Measurements from ENCODE around the gene TMEM151A. TPM values are rescaled to one million over a fixed set of nuclear protein-coding genes. Genes with fewer than 3 reads are reported as not detected.

TMEM151A gene
- total and polyA plus RNA-seq, 2 of the 4 experiments (the other 2 are of a cell fraction): 0.03 TPM; not detected in 1

DNA sequence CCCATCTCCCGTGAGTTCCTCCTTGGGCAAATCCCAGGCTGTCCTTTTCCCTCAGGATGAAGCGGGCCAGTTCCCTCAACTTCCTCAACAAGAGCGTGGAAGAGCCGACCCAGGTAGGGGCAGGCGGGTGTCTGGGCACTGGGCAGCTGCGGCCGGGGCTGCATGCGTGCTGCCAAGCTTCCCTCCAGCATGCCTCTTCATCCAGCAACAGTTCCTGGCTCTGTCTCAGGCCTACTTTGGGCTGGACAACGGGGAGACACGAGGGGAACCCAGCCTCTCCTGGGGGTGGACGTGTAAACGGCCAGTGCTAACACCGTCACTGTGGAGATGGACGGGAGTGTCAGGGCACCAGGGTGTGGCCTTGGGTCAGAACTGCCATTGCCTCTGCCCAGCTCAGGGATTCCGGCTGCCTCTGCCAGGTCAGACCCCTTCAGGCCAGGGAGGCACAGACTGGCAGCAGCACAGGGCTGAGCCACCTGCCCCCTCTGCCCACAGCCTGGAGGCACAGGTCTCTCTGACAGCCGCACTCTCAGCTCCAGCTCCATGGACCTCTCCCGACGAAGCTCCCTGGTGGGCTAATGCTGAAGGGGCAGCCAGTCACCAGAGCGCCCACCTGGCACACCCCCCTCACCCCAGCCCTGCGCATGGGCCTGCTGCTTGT, 25.2 kb upstream of the TMEM151A start (continued):
- TF ChIP-seq BHLHE40 (IDR thresholded peaks at IDR 0.05; ENCODE audit: low read depth, low read length): no peak

- dilution Hi-C loops (cut with HindIII; ENCODE audit: low sequenced_read_pairs, unreplicated experiment): no loop called here
- peaks cover 8 to 51% of the 10 kb centered on the region in 2 experiments; a peak in 3 of 4 replicates for H3K79me1 ChIP-seq (ENCODE audit: low read depth in 1 of 2, low read length in 2 of 2)
- intact Hi-C loops (cut with micrococcal nuclease): no loop called here
- H3K4ac ChIP-seq (ENCODE audit: low read depth, low read length): 0 out of 2 replicates have a peak overlapping the region, but pooled peaks have one; percentile 53
- H3K4me2 ChIP-seq (ENCODE audit: low read depth, low read length): peak overlapping the region; percentile 70
- ATAC-seq (ENCODE audit: low read depth) (peak; percentile 2), DNase-seq (no peak)
- peak overlapping the region; percentile 90; the same call in 1 of the 2 replicates for H2AK5ac ChIP-seq (ENCODE audit: low read depth, low read length)
- POLR2A ChIA-PET (ENCODE audit: unreplicated experiment): interaction anchor here (0.6 kb wide), 1 partner anchor 132 kb away, joined by 6 read pairs; no protein-coding TSS in a partner anchor
- CTCF ChIA-PET: no interaction called here
- no peak overlapping the region for H3K18ac ChIP-seq (ENCODE audit: low read depth, low read length)
- H3K27ac ChIP-seq (ENCODE audit: insufficient read depth, low read length): peak overlapping the region; percentile 57
- no TSS peak for BruUV-seq (replicated peaks)
- no peak overlapping the region for H2BK120ac ChIP-seq (ENCODE audit: low read depth, low read length)
- H3K9me1 ChIP-seq (ENCODE audit: insufficient read depth, low read length): peaks cover 2% of the 10 kb centered on the region; the same call in 1 of the 2 replicates
- no peak overlapping the region for H4K5ac ChIP-seq (ENCODE audit: low read depth, low read length)
- no peak overlapping the region for H2BK15ac ChIP-seq (ENCODE audit: low read depth, low read length)
- in situ Hi-C loops (cut with MboI; ENCODE audit: low sequenced_read_pairs): no loop called here
- no peak overlapping the region for H3K56ac ChIP-seq (ENCODE audit: extremely low read depth, insufficient read depth, low read length)
- H4K20me1 ChIP-seq (ENCODE audit: insufficient read depth, low read length): peaks cover 31% of the 10 kb centered on the region; the same call in 1 of the 2 replicates
- peak overlapping the region; percentile 94 for H2AFZ ChIP-seq (replicated peaks; ENCODE audit: low read length, poor library complexity)
- H2BK20ac ChIP-seq (ENCODE audit: low read depth, low read length): no peak overlapping the region
- H4K8ac ChIP-seq (ENCODE audit: low read depth in 2 of 2, low read length in 2 of 2): peak overlapping the region; percentile 50 to 82; a peak in 2 of 4 replicates
- H4K91ac ChIP-seq (ENCODE audit: insufficient read depth, low read depth, low read length): no peak overlapping the region
- peaks cover 4% of the 10 kb centered on the region; the same call in 1 of the 2 replicates for H3K4me1 ChIP-seq (ENCODE audit: control insufficient read depth, insufficient read depth, low read length)
- H3K4me3 ChIP-seq (ENCODE audit: insufficient read depth, low read depth, low read length): peak overlapping the region; percentile 52
- peak overlapping the region; percentile 31 for H3K9ac ChIP-seq (ENCODE audit: low read depth, low read length)
- no peaks in the 10 kb centered on the region for H3K27me3 ChIP-seq (ENCODE audit: control insufficient read depth, insufficient read depth, low read length)
- peak overlapping the region; percentile 9 for H2BK5ac ChIP-seq (ENCODE audit: low read depth, low read length, poor library complexity, severe bottlenecking)
- peaks cover 36% of the 10 kb centered on the region for H3K36me3 ChIP-seq (ENCODE audit: control insufficient read depth, insufficient read depth, low read length)
- H3K23ac ChIP-seq (ENCODE audit: low read depth, low read length): no peak overlapping the region; the same call in none of the 2 replicates
- H2AK9ac ChIP-seq (replicated peaks; ENCODE audit: low read depth, low read length, poor library complexity): peak overlapping the region; percentile 74
- 71% methylated on average over 1 of the region's 13 CpGs; no CpG with 5 or more reads in 1 of the 2 experiments for WGBS, 2 experiments (ENCODE audit: extremely low coverage in 2 of 2, insufficient read length in 1 of 2)
- H3K14ac ChIP-seq (replicated peaks; ENCODE audit: low read depth, low read length): no peak overlapping the region; the same call in 1 of the 2 replicates
- H3K9me3 ChIP-seq (ENCODE audit: control insufficient read depth, insufficient read depth, low read length): no peaks in the 10 kb centered on the region
- no peak for TF ChIP-seq MAZ (IDR thresholded peaks at IDR 0.05; ENCODE audit: borderline replicate concordance, low read depth, low read length)
- TF ChIP-seq FOS (IDR thresholded peaks at IDR 0.05; ENCODE audit: low read depth, low read length): no peak
- no peak for TF ChIP-seq SMC3 (IDR thresholded peaks at IDR 0.05; ENCODE audit: low read depth, low read length)
- TF ChIP-seq RCOR1 (IDR thresholded peaks at IDR 0.05; ENCODE audit: insufficient replicate concordance, low read length): no peak
- no peak for TF ChIP-seq CEBPB (IDR thresholded peaks at IDR 0.05; ENCODE audit: low read depth, low read length)
- TF ChIP-seq MAFK (IDR thresholded peaks at IDR 0.05; ENCODE audit: low read depth, low read length): no peak
- TF ChIP-seq CHD1 (IDR thresholded peaks at IDR 0.05; ENCODE audit: low read depth, low read length): no peak
- TF ChIP-seq MXI1 (IDR thresholded peaks at IDR 0.05; ENCODE audit: borderline replicate concordance, low read depth, low read length): no peak
- no peak for TF ChIP-seq CTCF (conservative IDR thresholded peaks at IDR 0.05; ENCODE audit: low read depth, low read length)
- TF ChIP-seq, protein P1, sequence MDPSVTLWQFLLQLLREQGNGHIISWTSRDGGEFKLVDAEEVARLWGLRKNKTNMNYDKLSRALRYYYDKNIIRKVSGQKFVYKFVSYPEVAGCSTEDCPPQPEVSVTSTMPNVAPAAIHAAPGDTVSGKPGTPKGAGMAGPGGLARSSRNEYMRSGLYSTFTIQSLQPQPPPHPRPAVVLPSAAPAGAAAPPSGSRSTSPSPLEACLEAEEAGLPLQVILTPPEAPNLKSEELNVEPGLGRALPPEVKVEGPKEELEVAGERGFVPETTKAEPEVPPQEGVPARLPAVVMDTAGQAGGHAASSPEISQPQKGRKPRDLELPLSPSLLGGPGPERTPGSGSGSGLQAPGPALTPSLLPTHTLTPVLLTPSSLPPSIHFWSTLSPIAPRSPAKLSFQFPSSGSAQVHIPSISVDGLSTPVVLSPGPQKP (IDR thresholded peaks at IDR 0.05; ENCODE audit: borderline replicate concordance, low read depth, low read length): no peak
- no peak for TF ChIP-seq BHLHE40 (IDR thresholded peaks at IDR 0.05; ENCODE audit: low read depth, low read length)
- no peak for TF ChIP-seq RAD21 (IDR thresholded peaks at IDR 0.05; ENCODE audit: low read length)
Measured at GRCh38 chr11:66267039-66267378, 24.7 kb upstream of the TMEM151A start.

All from IMR-90 (cell line).